GM12878 (cell line): ENCODE measurements around the gene SATB2. TPM values are rescaled to one million over a fixed set of nuclear protein-coding genes. Genes with fewer than 3 reads are reported as not detected.

Experiments used
- ATAC-seq: fragments of 200-7000 bp; cut with Tn5 transposase; 3 replicates; pipeline ENCODE4 v1.9.1; 2020; ENCODE audit warnings: mild to moderate bottlenecking, moderate library complexity
- BruUV-seq: library from RNA; stranded (reverse); fragments of 400-500 nt; replicated peaks from 2 replicates; lab custom pipeline; 2021; lab: Mats Ljungman, UMichigan
- CTCF ChIA-PET: fragments of 300-600 bp; sonication (Branson Sonifier 250); formaldehyde crosslinking; extraction: SDS; loops from one replicate; lab custom pipeline; 2021; ENCODE audit warnings: inconsistent platforms; lab: Yijun Ruan, JAX
- POLR2A ChIA-PET: fragments of 350-600 bp; formaldehyde crosslinking; extraction: SDS; loops from one replicate; lab custom pipeline; 2021; ENCODE audit warnings: inconsistent platforms; lab: Charles Lee
- RAD21 ChIA-PET: fragments of 300-600 bp; sonication (Branson Sonifier 250); formaldehyde crosslinking; loops from one replicate; lab custom pipeline; 2023; ENCODE audit warnings: antibody characterized with exemption; ENCODE audit not compliant: unreplicated experiment; lab: Charles Lee
- SMC1A ChIA-PET: fragments of 300-600 bp; sonication (Branson Sonifier 250); formaldehyde crosslinking; loops from one replicate; lab custom pipeline; 2023; ENCODE audit not compliant: unreplicated experiment, uncharacterized antibody; lab: Charles Lee
- DNase-seq: peaks from one replicate; pipeline ENCODE4 v3.0.0-alpha.2; 2011; ENCODE audit warnings: low read depth, low spot score
- FAIRE-seq: peaks from 3 replicates; lab custom pipeline; 2011; peaks lifted over from hg19 to GRCh38; lab: Jason Lieb, UNC
- H2AFZ ChIP-seq: 2 replicates; pipeline ENCODE4 v1.6.0; 2011; ENCODE audit warnings: low read depth, low read length, control low read depth; ENCODE audit not compliant: control insufficient read depth
- H3K27ac ChIP-seq: 2 replicates; pipeline ENCODE4 v1.5.1; 2011; ENCODE audit warnings: control low read depth; ENCODE audit not compliant: control insufficient read depth, insufficient read depth
- H3K27me3 ChIP-seq, 2 experiments: replicated peaks in 1 of 2; 2 replicates each; pipeline versions ENCODE4 v1.6.0 to v1.6.1; 2011; ENCODE audit warnings: low read length in 1 of 2; ENCODE audit not compliant: control insufficient read depth in 2 of 2, insufficient read depth in 2 of 2
- H3K36me3 ChIP-seq, 2 experiments: 2 replicates each; pipeline ENCODE4 v1.5.1; 2011; ENCODE audit warnings: low read length in 1 of 2; ENCODE audit not compliant: control insufficient read depth in 2 of 2, insufficient read depth in 2 of 2
- H3K4me1 ChIP-seq: 2 replicates; pipeline ENCODE4 v1.6.1; 2011; ENCODE audit warnings: mild to moderate bottlenecking, low read length, moderate library complexity, mixed read lengths; ENCODE audit not compliant: control insufficient read depth, insufficient read depth
- H3K4me2 ChIP-seq: 2 replicates; pipeline ENCODE4 v1.6.0; 2011; ENCODE audit warnings: control low read depth; ENCODE audit not compliant: control insufficient read depth, insufficient read depth
- H3K4me3 ChIP-seq: fragments of 200-600 bp; sonication (generic); 2 replicates; pipeline ENCODE4 v1.5.1; 2016
- H3K79me2 ChIP-seq: 2 replicates; pipeline ENCODE4 v1.6.0; 2011; ENCODE audit warnings: low read length; ENCODE audit not compliant: control insufficient read depth, insufficient read depth
- H3K9ac ChIP-seq: 2 replicates; pipeline ENCODE4 v1.8.0; 2011; ENCODE audit warnings: low read length, control low read depth, mixed read lengths; ENCODE audit not compliant: control insufficient read depth, insufficient read depth
- H3K9me3 ChIP-seq: replicated peaks from 3 replicates; pipeline ENCODE4 v1.5.1; 2011; ENCODE audit warnings: mild to moderate bottlenecking, low read length; ENCODE audit not compliant: control insufficient read depth, insufficient read depth
- H4K20me1 ChIP-seq: 2 replicates; pipeline ENCODE4 v1.6.0; 2011; ENCODE audit not compliant: control insufficient read depth, insufficient read depth
- CBFB ChIP-seq: IDR thresholded peaks from 2 replicates; pipeline ENCODE4 v1.6.1; 2016; ENCODE audit warnings: antibody characterized with exemption, low read depth
- IRF5 ChIP-seq: fragments of 450-650 bp; IDR thresholded peaks from 2 replicates; pipeline ENCODE4 v1.6.1; 2017; ENCODE audit warnings: borderline replicate concordance
- SUZ12 ChIP-seq: fragments of 200-600 bp; sonication (generic); IDR thresholded peaks from one replicate; pipeline ENCODE4 v1.6.1; 2018; ENCODE audit warnings: antibody characterized with exemption, mild to moderate bottlenecking; ENCODE audit not compliant: unreplicated experiment
- TCF7 ChIP-seq: IDR thresholded peaks from 2 replicates; pipeline ENCODE4 v1.6.1; 2014; ENCODE audit warnings: antibody characterized with exemption, borderline replicate concordance
- ZNF622 ChIP-seq: fragments of 450-650 bp; IDR thresholded peaks from 2 replicates; pipeline ENCODE4 v1.6.1; 2017; ENCODE audit warnings: mild to moderate bottlenecking, inconsistent platforms
- WGBS: methylation state at CpG from one replicate; pipeline ENCODE4 v1.1.6; 2016; ENCODE audit warnings: low lambda C conversion rate; ENCODE audit not compliant: insufficient replicate concordance, insufficient coverage; ENCODE audit errors: missing lambda C conversion rate; 5-methylcytosine and 5-hydroxymethylcytosine counted together
- in situ Hi-C: fragments of 300-500 bp; cut with MboI; formaldehyde crosslinking; loops from 9 replicates; pipeline ENCODE4 v1.14.3; 2018; ENCODE audit warnings: mixed read lengths
- intact Hi-C: fragments of 100-400 bp; cut with micrococcal nuclease; formaldehyde crosslinking; loops from one replicate; pipeline ENCODE4 v1.14.2; 2022; ENCODE audit not compliant: unreplicated experiment
- polyA plus RNA-seq, 11 experiments: library from polyadenylated mRNA; depleted of rRNA in 4 of 11; unstranded in 6 of 11; stranded (reverse) in 5 of 11; fragments of >200 nt; fragmentation: Nextera tagmentation in 4 of 11; fragmentation: Illumina TruSeq in 1 of 11; extraction: Ambion mirVana in 4 of 11; extraction: Trizol in 1 of 11; gene quantifications; 1 replicate in 1 of 11; 2 replicates in 10 of 11; pipeline versions ENCODE4 v1.2.1 to v1.2.3, GENCODE V29; 2011 to 2016; ENCODE audit warnings: inconsistent platforms in 2 of 11, missing spikeins in 2 of 11, low read depth in 1 of 11
- total RNA-seq, 4 experiments: library from RNA; depleted of rRNA in 3 of 4; stranded (reverse); fragments of >200 nt in 3 of 4; fragmentation: Illumina TruSeq in 1 of 4; extraction: Trizol in 1 of 4; gene quantifications; 2 replicates each; pipeline versions ENCODE4 v1.2.1 to v1.2.3, GENCODE V29; 2013 to 2021

SATB2 gene
- total and polyA plus RNA-seq, 10 of the 15 experiments (the other 5 are each of a cell fraction or from before 2014, with no cell fraction given), result 0.03 to 0.56 (median 0.08) TPM; not detected in 3

GRCh38 chr2:199470672-199471442, 13.1 kb upstream of the SATB2 start:
- no peak overlapping the region for H3K4me2 ChIP-seq
- H3K36me3 ChIP-seq, result no peaks in the 10 kb centered on the region
- ATAC-seq, result no peak
- no peak for FAIRE-seq
- ChIA-PET POLR2A (no interaction called here), SMC1A (no interaction called here), RAD21 (interaction anchor here (0.7 kb wide), 1 partner anchor 136 kb away, joined by 3 read pairs; no protein-coding TSS in a partner anchor), CTCF (interaction anchor here (1.0 to 2.4 kb wide), 4 partner anchors 15 to 1156 kb away, joined by 3 to 7 read pairs (median 4); no protein-coding TSS in a partner anchor)
- no peak overlapping the region for H3K27ac ChIP-seq
- no TSS peak for BruUV-seq
- WGBS, result 40% methylated on average over 47 of the region's 48 CpGs
- peaks cover 17 to 27% of the 10 kb centered on the region in 2 experiments for H3K27me3 ChIP-seq
- intact Hi-C loops (no loop called here), in situ Hi-C loops (no loop called here)
- no peak for DNase-seq
- no peaks in the 10 kb centered on the region for H3K79me2 ChIP-seq
- no peaks in the 10 kb centered on the region; the same call in 1 of the 2 replicates for H4K20me1 ChIP-seq
- H3K9me3 ChIP-seq, result no peaks in the 10 kb centered on the region; the same call in 2 of the 3 replicates
- no peak overlapping the region for H3K9ac ChIP-seq
- TF ChIP-seq ZNF622 (no peak), CBFB (no peak), IRF5 (no peak), SUZ12 (no peak), TCF7 (no peak)
- H3K4me3 ChIP-seq, result no peak overlapping the region
- no peaks in the 10 kb centered on the region for H3K4me1 ChIP-seq
- H2AFZ ChIP-seq, result no peak overlapping the region
